Measurements from ENCODE around the gene OGDH.
"Not testable (repeated sequence)": the region's sequence is repeated elsewhere in the genome, so short reads cannot be mapped to it uniquely, and the experiment has no call there.

Gene OGDH

GRCh38 chr7:44581879-44582603, 24.4 kb upstream of the OGDH start, which contains the start of gene TMED4:
TSS of gene TMED4 (minus strand) at chr7:44582231. CDS start at chr7:44582206, 25 bp downstream.
- peak; percentile 97 to 98 for DNase-seq

GRCh38 chr7:44583146-44583865, 23.1 kb upstream of the OGDH start:
- DNase-seq, result no peak

GRCh38 chr7:44587843-44588711, 18.4 kb upstream of the OGDH start:
- peak; percentile 4 to 27 for DNase-seq

- no peak for DNase-seq
These were observed 15.5 kb upstream of the OGDH start for GRCh38 chr7:44590910-44591309.

- peak; percentile 40 to 48 for DNase-seq
These were observed 10.3 kb upstream of the OGDH start for GRCh38 chr7:44595934-44596635.

- DNase-seq, result not testable (repeated sequence)
These were observed 9.2 kb upstream of the OGDH start for GRCh38 chr7:44597181-44597580.

GRCh38 chr7:44599222-44599621, 7.2 kb upstream of the OGDH start:
- DNase-seq, result no peak

GRCh38 chr7:44602576-44602910, 3.9 kb upstream of the OGDH start:
- no peak for DNase-seq

GRCh38 chr7:44603193-44603592, 3.2 kb upstream of the OGDH start:
- no peak for DNase-seq

- no peak for DNase-seq
These were observed 1.5 kb upstream of the OGDH start for GRCh38 chr7:44604941-44605340.

GRCh38 chr7:44607141-44608068, 978 bp downstream of the OGDH start:
- no peak for DNase-seq

GRCh38 chr7:44608916-44609648, 2.7 kb downstream of the OGDH start:
- DNase-seq, result no peak

GRCh38 chr7:44609829-44610228, 3.4 kb downstream of the OGDH start:
- no peak for DNase-seq

GRCh38 chr7:44615149-44615611, 8.8 kb downstream of the OGDH start:
- DNase-seq, result no peak

- no peak for DNase-seq
These were observed 9.4 kb downstream of the OGDH start for GRCh38 chr7:44615793-44616192.

- no peak for DNase-seq
These were observed 10.1 kb downstream of the OGDH start for GRCh38 chr7:44616545-44616944.

- DNase-seq, result no peak
These were observed 10.9 kb downstream of the OGDH start for GRCh38 chr7:44617225-44617890.

GRCh38 chr7:44618045-44618444, 11.6 kb downstream of the OGDH start:
- DNase-seq, result no peak

GRCh38 chr7:44618753-44619152, 12.3 kb downstream of the OGDH start:
- DNase-seq, result no peak

- no peak for DNase-seq
These were observed 14.8 kb downstream of the OGDH start for GRCh38 chr7:44621034-44621749.

All from NCI-H187 (cell line).